Left kidney (tissue), 2 donors: Measurements from ENCODE around the gene SETD3. TPM values are rescaled to one million over a fixed set of nuclear protein-coding genes. Genes with fewer than 3 reads are reported as not detected.

Experiments used
- DNase-seq: peaks from one replicate; pipeline ENCODE4 v3.0.0-alpha.2; 2013
- polyA plus RNA-seq: library from polyadenylated mRNA; unstranded; fragments of 120-200 nt; gene quantifications from one replicate; pipeline ENCODE4 v1.2.1, GENCODE V29; 2013; ENCODE audit not compliant: insufficient read length

Gene SETD3
- polyA plus RNA-seq, 1 donor = 65.7 TPM

DNA sequence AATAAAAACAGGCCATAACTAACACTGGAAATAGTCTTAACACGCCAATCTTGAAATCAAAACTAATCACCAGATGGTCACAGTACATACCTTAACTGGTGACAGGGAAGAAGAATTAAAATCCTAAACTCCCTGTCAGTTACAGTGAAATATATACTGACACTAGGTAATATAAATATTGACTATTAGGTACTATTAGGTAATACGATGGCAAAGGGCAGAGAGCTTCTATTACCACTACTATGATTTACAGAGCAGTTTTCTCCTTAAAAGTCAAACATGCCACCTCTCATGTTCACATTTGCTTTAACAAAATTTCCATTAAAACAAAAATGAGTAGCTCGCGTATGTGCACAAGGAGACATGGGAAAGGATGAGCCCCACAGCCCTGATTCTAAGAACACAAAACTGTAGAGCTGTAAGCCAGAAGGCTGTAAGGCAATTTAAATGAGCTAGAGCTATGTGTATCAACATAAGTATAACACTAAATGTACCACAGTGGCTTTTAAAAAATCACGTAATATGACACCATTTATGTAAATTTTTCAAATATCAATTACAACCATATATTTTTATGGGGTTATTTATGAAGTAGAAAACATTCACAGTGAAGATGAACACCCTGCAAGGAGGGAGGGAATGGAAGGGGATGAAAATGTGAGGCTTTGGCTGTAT, 19.1 kb downstream of the SETD3 start:
- DNase-seq = no peak

DNA sequence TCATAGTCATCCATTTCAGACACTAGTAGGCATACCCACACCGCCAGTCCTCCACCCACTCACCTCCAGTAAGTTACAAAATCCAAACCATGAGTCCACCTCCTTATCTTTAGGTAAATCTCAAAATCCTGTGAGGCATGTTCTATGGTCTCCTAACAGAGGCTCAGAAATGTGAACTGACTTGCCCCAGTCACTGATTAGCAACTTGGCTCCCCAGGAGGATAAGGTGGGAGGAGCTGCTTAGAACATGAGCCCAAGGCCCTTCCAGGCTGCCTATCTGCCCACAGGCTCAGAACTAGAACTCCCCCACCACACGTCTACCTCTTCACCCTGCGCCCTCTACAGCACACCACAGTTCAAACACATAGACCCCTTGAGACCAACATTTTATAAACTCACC, 19.9 kb downstream of the SETD3 start:
- DNase-seq = no peak

DNA sequence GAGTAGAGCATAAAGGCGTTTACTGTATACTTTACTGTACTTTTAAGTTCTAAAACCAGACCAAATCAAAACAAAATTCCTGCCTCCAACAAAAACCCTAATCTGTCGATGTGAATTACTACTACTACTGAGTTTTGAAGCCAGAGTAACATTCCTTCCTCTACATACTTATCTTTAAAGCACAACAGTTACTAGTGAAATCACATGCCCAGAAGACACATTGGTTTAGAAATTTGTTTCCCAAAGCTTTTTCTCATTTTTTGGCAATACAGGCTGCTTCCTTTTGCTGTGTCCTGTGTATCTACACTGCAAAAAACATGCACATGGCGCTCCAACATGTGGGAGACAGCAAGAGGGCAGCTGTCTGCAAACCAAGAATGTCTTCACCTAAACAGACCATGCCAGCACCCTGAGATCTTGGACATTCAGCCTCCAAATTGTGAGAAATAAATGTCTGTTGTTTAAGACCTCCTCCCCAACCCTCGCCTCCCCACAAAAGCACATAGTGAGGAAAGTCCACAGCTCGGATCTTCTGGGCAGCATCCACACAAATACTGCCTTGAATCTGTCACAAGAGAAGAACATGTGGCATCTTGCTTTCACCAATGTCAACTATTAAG, 21.1 kb downstream of the SETD3 start:
- DNase-seq = no peak

DNA sequence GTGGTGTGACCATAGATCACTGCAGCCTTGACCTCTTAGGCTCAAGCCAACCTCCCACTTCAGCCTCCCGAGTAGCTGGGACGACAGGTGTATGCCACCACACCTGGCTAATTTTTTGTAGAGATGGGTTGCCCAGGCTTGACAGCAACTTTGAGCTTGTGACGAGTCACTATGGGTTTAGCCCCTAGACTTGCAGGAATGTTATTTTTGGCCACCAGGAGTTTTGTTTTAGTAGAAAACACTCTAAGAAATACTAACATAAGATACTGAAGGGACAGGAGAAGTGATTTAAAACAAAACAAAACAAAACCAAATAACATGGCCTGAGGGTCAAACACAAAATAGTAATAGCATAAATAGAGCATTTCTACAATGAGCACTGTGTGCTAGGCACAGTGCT, 26.4 kb downstream of the SETD3 start:
- no peak for DNase-seq

DNA sequence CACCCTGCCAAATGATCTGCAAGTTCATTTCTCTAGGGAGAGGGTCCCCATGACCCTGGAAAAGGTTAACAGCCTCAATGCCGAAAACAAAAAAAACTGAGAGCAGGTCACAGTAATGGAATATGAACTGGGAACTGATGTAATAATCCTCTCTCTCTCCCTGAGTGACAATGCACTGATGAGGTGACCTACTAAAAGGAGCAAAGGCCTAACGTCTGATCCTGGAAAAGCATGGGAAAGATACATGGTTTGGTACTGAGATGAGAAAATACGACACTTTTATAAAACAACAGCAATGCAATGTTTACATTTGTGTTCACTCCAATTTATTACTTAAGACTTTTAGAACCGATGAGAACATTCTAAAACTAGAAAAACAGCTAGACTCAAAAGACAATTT, 27.7 kb downstream of the SETD3 start:
- DNase-seq = no peak

DNA sequence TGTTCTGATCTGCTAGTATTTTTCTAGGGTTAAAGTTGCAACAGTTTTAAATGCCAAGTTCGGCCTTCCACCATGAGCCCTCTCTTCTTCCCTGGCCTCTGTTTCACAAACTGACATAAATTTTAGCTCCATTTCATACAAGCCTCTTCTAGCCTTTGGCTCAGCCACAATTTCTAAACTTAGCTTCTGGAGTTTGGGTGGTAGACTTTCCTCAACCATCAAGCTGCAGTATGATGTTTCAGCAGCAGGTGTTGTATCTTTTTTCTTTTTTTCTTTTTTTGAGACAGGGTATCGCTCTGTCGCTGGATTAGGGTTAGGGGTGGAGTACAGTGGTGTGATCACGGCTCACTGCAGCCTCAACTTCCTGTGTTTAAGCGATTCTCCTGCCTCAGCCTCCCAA, 29.4 kb downstream of the SETD3 start:
- DNase-seq = no peak

DNA sequence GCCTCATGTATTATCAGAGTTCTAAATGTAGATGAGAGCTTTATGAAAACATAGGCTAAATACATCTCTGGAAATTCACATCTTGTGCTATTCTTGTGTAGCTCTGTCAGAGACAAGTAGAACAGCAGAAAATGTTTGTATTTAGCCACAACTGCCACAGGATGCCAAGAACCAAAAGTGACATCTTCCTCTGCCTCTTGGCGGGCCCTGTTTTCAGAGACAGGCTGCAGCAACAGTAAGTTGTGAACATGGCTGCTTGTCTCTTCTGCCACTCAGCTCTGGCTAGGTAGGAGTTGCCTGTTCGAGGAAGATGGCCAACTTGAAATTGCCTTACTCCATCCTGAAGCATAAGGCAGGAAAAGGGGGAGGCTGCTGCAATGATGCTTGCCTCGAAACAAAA, 30.4 kb downstream of the SETD3 start:
- no peak for DNase-seq

DNA sequence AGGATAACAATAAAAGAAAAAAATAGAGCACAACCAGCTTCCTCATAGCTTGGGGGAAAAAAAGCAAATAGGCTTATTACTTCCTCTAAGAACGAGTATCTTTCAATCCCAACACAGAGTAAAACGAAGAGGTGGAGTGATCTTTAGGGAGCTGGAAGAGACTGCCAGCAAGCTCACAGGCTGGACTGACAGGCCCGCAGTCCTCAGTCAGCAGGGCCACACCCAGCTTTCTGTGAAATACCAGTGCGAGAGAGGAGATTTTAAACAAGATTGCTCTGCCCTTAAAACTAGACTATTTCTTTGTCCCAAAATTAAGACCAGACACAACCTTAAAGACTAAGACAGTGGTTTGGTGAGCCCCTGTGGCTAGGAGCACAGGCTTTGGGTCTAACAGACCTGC, 32.9 kb downstream of the SETD3 start:
- DNase-seq = no peak

DNA sequence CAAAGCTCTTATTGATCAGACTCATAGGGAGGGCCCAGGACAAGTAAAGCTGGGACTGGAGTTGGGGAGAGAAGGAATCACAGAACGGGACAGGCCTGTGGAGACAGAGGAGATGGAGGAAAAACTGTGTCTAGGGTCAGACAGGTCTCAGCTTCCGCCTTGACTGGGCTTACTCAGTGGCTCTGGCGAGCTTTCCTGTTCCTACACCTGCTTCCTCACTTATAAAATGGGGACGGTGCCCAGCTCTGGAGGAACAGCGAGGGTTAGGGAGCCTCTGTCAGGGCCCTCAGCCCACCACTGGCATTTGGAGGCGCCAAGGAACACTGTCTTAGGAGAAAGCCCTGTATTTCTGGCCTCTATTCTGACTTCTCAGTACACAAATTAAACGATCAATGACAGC, 34.7 kb downstream of the SETD3 start:
- no peak for DNase-seq

DNA sequence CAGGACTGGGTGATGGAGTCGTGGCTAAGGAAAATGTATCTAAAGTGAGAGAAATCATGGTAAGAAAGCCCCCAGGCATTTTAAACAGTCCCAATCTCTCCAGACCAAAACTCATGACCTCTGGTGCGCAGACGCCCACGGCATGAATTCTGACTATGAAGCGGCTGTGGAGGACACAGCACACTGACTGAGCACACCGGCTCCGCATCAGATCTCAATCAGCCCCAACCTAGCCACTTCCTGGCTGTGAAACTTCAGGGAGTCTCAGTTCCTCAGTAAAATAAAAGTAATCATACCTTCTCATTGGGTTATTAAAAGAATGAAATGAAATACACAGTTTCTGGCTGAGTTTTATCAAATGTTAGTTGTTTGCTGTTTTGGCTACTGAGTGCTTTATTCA, 38.7 kb downstream of the SETD3 start:
- no peak for DNase-seq

DNA sequence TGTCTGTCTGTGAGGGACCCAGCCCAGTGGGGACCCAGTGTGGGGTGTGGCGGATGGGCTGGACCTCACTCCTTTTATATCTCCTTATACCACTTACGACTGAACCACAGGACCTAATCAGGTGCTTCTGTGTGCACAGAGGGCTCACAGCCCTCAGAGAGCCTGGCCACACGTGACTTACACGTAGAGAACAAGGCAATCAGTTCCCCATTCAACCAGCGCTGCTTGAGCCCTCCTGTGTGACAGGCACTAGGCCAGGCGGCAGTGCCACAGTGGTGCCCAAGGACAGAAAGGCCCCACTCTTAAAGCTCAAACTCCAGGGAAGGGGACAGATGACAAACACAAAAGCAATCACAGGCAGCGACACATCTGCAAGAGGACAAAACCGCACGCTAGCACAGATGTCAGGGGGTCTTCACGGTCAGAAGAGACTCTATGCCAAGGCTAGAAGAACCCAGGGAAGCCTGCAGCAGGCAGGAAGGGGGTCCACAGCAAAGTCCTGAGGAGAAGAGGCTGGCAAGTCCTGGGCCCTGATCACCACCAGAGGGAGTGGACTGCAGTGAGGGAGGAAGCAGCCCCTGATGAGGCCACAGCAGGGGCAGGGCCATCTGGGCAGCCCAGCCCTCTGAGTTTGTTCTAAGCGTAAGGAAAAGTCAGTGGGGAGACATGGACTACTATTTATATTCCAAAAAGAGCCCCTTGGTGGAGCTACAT, 39.3 kb downstream of the SETD3 start:
- DNase-seq = no peak

DNA sequence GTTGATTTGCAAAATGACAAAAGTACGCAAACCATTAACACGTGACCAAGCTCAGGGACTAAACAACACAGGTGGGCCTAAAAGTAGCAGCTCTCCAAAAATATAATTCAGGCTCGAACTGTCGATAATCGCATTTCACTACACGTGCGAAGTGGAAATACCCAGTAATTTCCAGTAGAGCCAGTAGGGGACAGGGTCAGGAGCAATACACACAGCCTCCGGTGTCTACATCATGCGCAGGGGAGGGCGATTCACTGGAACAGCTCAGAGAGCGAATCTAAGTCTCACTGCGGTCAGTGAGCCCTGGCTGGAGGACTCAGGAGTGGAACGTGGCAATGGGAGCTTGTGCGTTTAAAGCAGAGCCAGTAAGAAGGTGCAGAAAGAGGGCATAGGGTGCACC, 40.4 kb downstream of the SETD3 start:
- no peak for DNase-seq

DNA sequence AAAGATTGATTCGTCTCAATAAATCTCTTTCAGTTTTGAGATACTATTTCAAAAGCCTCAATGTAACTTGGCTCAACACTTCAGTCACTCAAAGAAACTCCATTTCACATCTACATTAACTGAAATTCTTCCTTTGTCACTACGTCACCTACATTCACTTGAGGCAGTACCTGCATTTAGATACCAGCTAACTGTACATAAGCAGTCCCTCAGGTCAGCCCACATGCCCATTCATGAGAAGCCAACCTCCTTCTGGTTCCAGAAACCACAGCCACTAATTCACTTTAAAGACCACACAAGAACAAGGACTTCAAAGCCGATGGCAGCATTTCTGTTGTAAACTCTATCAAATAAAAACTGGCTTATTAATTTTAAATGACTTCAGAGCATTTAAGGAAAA, 43.0 kb downstream of the SETD3 start:
- no peak for DNase-seq

DNA sequence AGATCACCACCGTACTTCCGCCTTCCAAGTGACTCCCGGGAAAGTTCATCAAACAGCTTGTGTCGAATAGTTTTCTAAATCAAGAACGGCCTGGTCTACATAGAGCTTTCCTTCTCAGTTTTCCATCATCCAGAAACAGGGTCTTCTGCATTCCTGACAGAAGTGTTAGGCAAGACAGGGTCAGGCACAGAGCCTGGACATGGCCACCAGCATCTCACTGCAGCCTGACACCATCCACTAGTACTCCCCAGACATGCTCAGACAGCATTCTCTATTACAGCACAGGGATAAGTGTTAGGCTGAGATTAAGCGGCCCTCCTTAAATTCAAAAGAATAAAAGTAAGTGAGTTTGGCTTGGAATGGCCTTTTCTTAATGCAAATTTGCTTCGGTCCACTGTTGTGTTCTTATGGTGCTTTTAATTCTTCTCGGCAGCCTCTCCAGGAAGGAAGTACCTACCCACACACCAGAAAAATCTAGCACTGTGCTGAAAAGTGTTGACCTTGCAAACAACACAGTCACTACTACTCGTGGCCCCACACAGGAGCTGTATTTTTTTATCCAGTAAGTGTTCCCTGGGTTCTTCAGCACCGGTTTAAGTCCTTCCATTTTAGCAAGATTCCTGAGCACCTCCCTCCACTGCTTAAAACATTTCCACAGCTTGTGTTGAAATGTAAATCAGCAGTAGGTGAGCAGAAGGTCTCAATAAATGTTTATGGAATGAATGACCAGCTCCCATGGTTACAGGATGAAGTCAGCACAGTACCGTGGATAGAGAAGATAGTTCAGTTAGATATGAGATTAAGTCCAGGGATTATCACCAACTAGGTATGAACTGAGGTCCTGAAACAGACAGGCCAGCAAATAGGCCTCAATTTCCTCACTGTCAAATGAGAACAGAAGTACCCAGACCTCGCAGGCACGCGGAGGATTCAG, 44.1 kb downstream of the SETD3 start:
- no peak for DNase-seq

DNA sequence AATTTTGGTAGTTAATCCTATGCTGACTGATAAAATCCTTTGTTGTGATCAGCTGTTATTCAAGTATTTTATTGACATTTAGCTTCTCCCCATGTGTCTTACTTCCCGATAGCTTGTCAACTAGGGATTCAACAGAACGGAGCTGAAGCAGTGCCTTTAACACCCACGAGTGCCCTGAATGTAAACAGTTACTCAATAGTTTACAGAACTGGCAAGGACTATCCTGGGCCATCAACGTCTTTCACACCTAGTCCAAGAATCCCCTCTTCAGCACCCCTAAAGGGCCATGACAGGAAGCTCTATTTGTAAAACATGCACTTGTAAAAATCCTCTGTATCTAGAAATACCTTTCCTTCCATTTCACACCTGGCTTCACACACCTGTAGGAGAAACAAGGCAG, 45.3 kb downstream of the SETD3 start:
- no peak for DNase-seq

DNA sequence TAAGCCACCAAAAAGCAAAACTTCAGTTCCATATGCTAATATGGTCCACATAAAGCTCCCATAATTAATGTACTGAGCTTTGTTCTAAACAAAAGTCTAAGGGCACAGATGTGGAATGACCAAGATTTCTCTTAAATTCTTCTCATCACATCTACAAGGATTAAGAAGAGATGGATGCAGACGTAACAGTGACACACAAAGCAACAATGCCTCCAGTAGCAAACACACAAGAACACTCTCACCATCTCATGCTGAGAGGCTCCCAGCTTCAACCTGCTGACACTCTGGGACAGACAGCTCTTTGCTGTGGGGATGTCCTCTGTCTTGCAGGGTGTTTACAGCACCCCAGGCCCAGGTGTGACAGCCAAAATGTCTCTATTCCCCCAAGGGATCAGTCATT, 48.2 kb downstream of the SETD3 start:
- no peak for DNase-seq

DNA sequence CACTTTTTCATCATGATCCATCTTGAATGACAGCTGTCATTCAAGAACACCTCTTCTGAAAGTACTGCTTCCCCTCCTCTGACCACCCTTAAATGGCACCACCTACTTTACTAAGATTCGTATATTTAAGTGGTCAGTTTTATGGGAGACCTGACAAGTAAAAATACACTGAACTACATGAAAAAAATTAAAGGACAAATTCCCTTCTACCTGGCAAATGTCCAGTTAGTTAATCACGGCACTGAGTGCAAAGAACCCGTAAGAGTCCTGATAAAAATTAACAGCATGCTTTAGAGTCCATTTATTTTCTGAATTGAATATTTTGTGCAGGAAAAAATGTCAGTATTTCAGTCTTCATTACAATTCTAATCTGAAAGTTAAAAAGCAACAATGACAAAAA, 48.7 kb downstream of the SETD3 start:
- no peak for DNase-seq

DNA sequence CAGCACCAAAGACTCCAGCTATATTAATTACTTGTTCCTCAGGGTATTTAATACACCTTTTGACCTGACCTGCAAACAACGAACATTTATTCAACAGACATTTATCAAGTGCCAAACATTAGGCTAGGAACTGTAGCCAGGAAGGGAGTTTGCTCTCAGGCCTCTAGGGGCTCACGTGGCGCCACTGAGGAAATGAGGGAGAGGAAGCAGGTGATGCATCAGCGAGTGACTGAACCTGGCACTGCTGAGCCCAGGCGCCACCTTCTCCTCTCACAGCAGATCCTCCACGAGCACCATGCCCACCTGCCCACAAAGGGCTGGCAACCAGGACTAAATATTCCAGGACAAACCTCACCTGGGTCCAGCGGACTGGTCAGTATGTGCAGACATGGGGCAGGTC, 50.2 kb downstream of the SETD3 start:
- no peak for DNase-seq

DNA sequence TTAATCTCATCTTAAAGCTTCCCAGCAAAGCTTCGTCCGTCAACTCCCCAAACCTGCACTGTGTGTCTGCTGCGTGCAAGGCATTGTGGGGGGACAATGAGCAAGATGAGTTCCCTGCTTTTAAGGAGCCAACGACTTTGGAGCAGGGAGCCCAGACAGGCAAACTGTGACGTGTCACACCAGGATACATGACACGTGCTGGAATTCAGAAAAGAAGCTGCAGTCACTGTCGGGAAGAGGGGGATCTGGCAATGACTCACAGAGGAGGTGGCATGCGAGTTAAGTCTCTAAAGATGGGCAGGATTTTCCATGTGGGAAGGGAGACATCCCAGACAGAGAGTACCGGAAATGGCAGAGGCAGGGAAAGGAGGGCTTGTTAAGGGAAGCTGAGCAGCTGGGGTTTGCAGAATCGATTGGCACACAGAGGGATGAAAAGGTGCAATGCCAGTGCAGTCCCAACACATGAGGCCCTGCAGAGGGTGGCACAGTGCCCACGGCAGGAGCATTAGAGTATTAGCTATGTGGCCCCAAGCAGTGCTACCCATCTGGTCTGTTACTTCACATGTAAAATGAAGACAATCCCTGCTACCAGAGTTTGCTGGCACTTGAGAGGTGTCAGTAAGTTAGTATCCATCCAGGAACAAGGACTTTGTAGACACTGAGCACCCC, 52.9 kb downstream of the SETD3 start:
- no peak for DNase-seq

DNA sequence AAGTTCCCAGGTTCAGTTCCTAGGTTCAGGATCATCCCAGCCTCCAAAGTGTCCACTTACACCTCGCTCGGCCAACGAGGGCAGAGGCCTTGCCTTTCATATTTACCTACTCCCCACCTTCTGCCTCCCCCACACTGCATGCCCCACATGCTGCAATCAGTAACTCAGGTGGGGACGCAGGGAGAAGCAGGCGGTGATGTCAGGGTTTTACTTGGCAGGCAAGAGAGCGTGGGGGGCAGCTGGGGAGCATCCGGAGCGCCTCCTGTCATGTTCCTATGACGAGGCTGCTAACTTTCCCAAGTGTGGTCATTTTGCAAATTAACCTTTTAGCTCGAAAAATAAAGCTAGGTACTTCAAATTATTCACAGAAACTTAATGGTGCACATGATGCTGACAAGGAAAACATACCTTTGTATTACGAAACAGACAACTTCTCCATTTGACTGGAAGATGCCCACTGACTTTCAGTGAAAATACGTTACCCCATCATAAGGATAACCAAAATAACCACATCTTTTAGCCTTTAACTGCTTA, 53.8 kb downstream of the SETD3 start:
- no peak for DNase-seq

DNA sequence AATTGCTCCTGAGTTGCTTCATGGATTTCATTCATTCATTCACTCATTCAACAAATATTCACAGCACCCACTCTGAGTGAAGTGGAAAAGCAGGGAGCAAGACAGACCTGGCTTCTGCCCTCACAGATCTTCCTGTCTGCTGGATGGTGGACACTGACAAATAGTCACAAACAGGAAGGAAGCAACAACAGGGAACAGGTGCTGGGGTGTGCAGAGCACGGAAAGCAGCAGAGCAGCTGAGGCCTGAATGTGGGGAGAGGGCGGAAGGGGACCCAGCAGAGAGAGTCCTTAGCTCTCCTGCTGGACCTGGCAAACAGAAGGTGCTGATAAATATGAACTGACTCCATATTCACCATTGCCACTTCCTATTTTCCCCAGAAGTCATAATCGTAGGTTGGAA, 54.4 kb downstream of the SETD3 start:
- DNase-seq = no peak

DNA sequence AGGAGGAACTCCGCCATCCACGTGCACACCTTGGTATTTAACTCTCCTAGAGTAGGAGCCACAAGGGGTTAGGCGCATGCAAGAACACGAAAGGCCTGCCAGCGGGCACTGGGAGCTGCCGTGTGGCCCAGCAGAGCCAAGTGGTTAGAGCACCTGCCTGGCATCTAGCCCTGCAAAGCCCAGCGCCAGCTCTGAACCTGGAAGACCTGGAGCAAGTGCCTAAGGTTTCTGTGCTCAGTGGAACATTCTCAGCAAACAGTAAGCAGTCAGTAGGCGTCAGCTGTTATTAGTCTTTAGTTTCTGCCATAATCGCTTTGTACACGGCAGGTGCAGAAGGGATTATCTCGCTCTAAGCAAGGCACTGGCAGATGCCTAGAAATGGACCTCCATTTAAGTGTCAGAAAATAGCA, 55.4 kb downstream of the SETD3 start:
- DNase-seq = no peak
